Astrocyte (in vitro differentiated cells and primary cell): Measurements from ENCODE around the gene ADAMTS6. TPM values are rescaled to one million over a fixed set of nuclear protein-coding genes. Genes with fewer than 3 reads are reported as not detected.

Experiments
- DNase-seq: peaks from one replicate; pipeline ENCODE4 v3.0.0-alpha.2; 2010; ENCODE audit warnings: low read depth
- FAIRE-seq: peaks from 2 replicates; lab custom pipeline; 2011; peaks lifted over from hg19 to GRCh38; lab: Jason Lieb, UNC
- H2AFZ ChIP-seq: 2 replicates; pipeline ENCODE4 v1.6.0; 2012; ENCODE audit warnings: low read depth, low read length, inconsistent platforms
- H3K27ac ChIP-seq: 2 replicates; pipeline ENCODE4 v1.5.1; 2011; ENCODE audit warnings: low read depth, low read length, inconsistent platforms
- H3K27me3 ChIP-seq: 2 replicates; pipeline ENCODE4 v1.6.0; 2011; ENCODE audit warnings: low read length, inconsistent platforms; ENCODE audit not compliant: insufficient read depth
- H3K36me3 ChIP-seq: 2 replicates; pipeline ENCODE4 v1.5.1; 2011; ENCODE audit warnings: low read length, inconsistent platforms; ENCODE audit not compliant: insufficient read depth
- H3K4me1 ChIP-seq: 2 replicates; pipeline ENCODE4 v1.5.1; 2011; ENCODE audit warnings: low read length, inconsistent platforms; ENCODE audit not compliant: insufficient read depth
- H3K4me2 ChIP-seq: 2 replicates; pipeline ENCODE4 v1.6.0; 2012; ENCODE audit warnings: low read length, inconsistent platforms
- H3K4me3 ChIP-seq: 2 replicates; pipeline ENCODE4 v1.5.1; 2011; ENCODE audit warnings: low read depth, mild to moderate bottlenecking, low read length, inconsistent platforms; ENCODE audit not compliant: insufficient read depth
- H3K79me2 ChIP-seq: 2 replicates; pipeline ENCODE4 v1.6.0; 2012; ENCODE audit warnings: mild to moderate bottlenecking, low read length, inconsistent platforms; ENCODE audit not compliant: insufficient read depth
- H3K9ac ChIP-seq: 2 replicates; pipeline ENCODE4 v1.6.0; 2012; ENCODE audit warnings: mild to moderate bottlenecking, low read length, inconsistent platforms
- H3K9me3 ChIP-seq: 2 replicates; pipeline ENCODE4 v1.5.1; 2012; ENCODE audit warnings: low read depth, mild to moderate bottlenecking, low read length, inconsistent platforms; ENCODE audit not compliant: insufficient read depth
- H4K20me1 ChIP-seq: 2 replicates; pipeline ENCODE4 v1.6.0; 2012; ENCODE audit warnings: low read length, inconsistent platforms; ENCODE audit not compliant: insufficient read depth
- H3K27ac Mint-ChIP-seq: one replicate; pipeline ENCODE4 v1.8.0; 2021; ENCODE audit warnings: mild to moderate bottlenecking, mixed read lengths; ENCODE audit not compliant: unreplicated experiment
- H3K27me3 Mint-ChIP-seq: one replicate; pipeline ENCODE4 v1.8.0; 2021; ENCODE audit warnings: low read depth, mixed read lengths; ENCODE audit not compliant: unreplicated experiment
- H3K36me3 Mint-ChIP-seq: one replicate; pipeline ENCODE4 v1.8.0; 2021; ENCODE audit warnings: low read depth, mixed read lengths; ENCODE audit not compliant: unreplicated experiment
- H3K4me1 Mint-ChIP-seq: one replicate; pipeline ENCODE4 v1.8.0; 2021; ENCODE audit warnings: low read depth, mixed read lengths; ENCODE audit not compliant: unreplicated experiment
- H3K4me3 Mint-ChIP-seq: one replicate; pipeline ENCODE4 v1.8.0; 2021; ENCODE audit warnings: mild to moderate bottlenecking, moderate library complexity, mixed read lengths; ENCODE audit not compliant: unreplicated experiment
- H3K9me3 Mint-ChIP-seq: one replicate; pipeline ENCODE4 v1.8.0; 2021; ENCODE audit warnings: mild to moderate bottlenecking, mixed read lengths; ENCODE audit not compliant: unreplicated experiment
- EZH2 ChIP-seq: IDR thresholded peaks from 2 replicates; pipeline ENCODE4 v1.6.1; 2012; ENCODE audit warnings: mild to moderate bottlenecking, low read length, inconsistent platforms; ENCODE audit not compliant: insufficient read depth
- total RNA-seq: library from RNA; stranded (reverse); gene quantifications from 2 replicates; pipeline ENCODE4 v1.2.1, GENCODE V29; 2021
- TF ChIP-seq, protein P1 (sequence below): IDR thresholded peaks from 2 replicates; pipeline ENCODE4 v1.5.1; 2011; ENCODE audit warnings: low read depth, mild to moderate bottlenecking, inconsistent platforms, low read length, moderate library complexity; ENCODE audit not compliant: insufficient read depth

Gene ADAMTS6
- total RNA-seq, 1 donor from 2014 or later: 27.7 TPM

DNA sequence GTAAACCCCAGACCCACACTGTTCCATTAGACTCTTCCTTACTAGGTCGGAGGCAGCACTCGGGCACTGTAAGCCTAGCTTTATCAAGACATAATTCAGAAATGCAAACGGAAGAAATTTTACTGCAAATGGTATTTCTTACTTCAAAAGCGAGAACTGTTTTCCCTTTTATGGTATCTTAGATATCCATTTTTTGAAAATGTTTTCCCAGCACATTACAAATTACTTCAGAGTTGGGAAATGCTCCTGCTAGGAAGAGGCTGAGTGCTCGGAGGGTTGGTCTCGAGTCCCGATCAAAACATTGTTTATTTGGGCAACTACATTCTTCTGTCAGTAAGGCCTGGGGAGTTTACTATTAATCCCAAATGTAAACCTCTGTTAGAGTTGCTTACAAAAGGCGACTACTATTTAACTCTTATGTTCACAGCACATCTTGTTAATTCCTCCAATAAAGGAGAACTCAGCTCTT, 380.1 kb downstream of the ADAMTS6 start:
- H3K4me3 Mint-ChIP-seq: no peak overlapping the region
- peak overlapping the region; percentile 48 for H3K27ac ChIP-seq
- H3K4me3 ChIP-seq: no peak overlapping the region

GRCh38 chr5:65100911-65101631, 380.6 kb downstream of the ADAMTS6 start:
- no peak for TF ChIP-seq EZH2
- TF ChIP-seq, protein P1, sequence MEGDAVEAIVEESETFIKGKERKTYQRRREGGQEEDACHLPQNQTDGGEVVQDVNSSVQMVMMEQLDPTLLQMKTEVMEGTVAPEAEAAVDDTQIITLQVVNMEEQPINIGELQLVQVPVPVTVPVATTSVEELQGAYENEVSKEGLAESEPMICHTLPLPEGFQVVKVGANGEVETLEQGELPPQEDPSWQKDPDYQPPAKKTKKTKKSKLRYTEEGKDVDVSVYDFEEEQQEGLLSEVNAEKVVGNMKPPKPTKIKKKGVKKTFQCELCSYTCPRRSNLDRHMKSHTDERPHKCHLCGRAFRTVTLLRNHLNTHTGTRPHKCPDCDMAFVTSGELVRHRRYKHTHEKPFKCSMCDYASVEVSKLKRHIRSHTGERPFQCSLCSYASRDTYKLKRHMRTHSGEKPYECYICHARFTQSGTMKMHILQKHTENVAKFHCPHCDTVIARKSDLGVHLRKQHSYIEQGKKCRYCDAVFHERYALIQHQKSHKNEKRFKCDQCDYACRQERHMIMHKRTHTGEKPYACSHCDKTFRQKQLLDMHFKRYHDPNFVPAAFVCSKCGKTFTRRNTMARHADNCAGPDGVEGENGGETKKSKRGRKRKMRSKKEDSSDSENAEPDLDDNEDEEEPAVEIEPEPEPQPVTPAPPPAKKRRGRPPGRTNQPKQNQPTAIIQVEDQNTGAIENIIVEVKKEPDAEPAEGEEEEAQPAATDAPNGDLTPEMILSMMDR: peak; percentile 64
- Histone ChIP-seq H3K79me2 (no peaks in the 10 kb centered on the region), H3K4me3 (no peak overlapping the region), H3K4me2 (no peak overlapping the region), H3K27ac (peak overlapping the region; percentile 48), H2AFZ (peak overlapping the region; percentile 14), H3K27me3 (no peaks in the 10 kb centered on the region), H3K4me1 (peaks cover 13% of the 10 kb centered on the region), H3K9ac (peak overlapping the region; percentile 27), H3K36me3 (no peaks in the 10 kb centered on the region), H3K9me3 (no peaks in the 10 kb centered on the region), H4K20me1 (no peaks in the 10 kb centered on the region)
- H3K4me3 Mint-ChIP-seq: no peak overlapping the region
- H3K27me3 Mint-ChIP-seq: peaks cover 2% of the 10 kb centered on the region
- peak overlapping the region; percentile 37 for H3K27ac Mint-ChIP-seq
- peaks cover 13% of the 10 kb centered on the region for H3K4me1 Mint-ChIP-seq
- FAIRE-seq (peak; percentile 47), DNase-seq (peak; percentile 69)
- H3K9me3 Mint-ChIP-seq: peaks cover under 1% of the 10 kb centered on the region
- peaks cover 4% of the 10 kb centered on the region for H3K36me3 Mint-ChIP-seq

More for the DNA sequence above, 380.1 kb downstream of the ADAMTS6 start:
- no peaks in the 10 kb centered on the region for H3K9me3 ChIP-seq
- H3K79me2 ChIP-seq: no peaks in the 10 kb centered on the region
- no peaks in the 10 kb centered on the region for H4K20me1 ChIP-seq
- Mint-ChIP-seq H3K27ac (no peak overlapping the region), H3K27me3 (peaks cover 2% of the 10 kb centered on the region), H3K4me1 (peaks cover 13% of the 10 kb centered on the region), H3K36me3 (peaks cover 4% of the 10 kb centered on the region), H3K9me3 (peaks cover 1% of the 10 kb centered on the region)
- peak overlapping the region; percentile 27 for H3K9ac ChIP-seq
- DNase-seq (no peak), FAIRE-seq (no peak)
- H2AFZ ChIP-seq: peak overlapping the region; percentile 14
- H3K27me3 ChIP-seq: no peaks in the 10 kb centered on the region
- no peaks in the 10 kb centered on the region for H3K36me3 ChIP-seq
- TF ChIP-seq, protein P1: no peak
- no peak for TF ChIP-seq EZH2
- H3K4me1 ChIP-seq: peaks cover 13% of the 10 kb centered on the region
- no peak overlapping the region for H3K4me2 ChIP-seq

Other genes with a start within 250 kb of the ADAMTS6 start
- gene CENPK, start 81.2 kb upstream of the ADAMTS6 start, total RNA-seq: 5.6 and 7.0 TPM in 2 replicates
- gene PPWD1, start 81.4 kb upstream of the ADAMTS6 start, total RNA-seq: 20.4 and 21.4 TPM in 2 replicates
- gene TRIM23, start 142.4 kb upstream of the ADAMTS6 start, total RNA-seq: 14.6 and 16.8 TPM in 2 replicates
- gene SHLD3, start 143.1 kb upstream of the ADAMTS6 start, total RNA-seq: 2.4 and 2.7 TPM in 2 replicates
- 14.7 and 16.3 TPM in 2 replicates for gene TRAPPC13, start 143.1 kb upstream of the ADAMTS6 start, total RNA-seq
- gene SGTB, start 240.2 kb upstream of the ADAMTS6 start, total RNA-seq: 29.5 and 31.7 TPM in 2 replicates
- 59.3 and 65.2 TPM in 2 replicates for gene NLN, start 240.3 kb upstream of the ADAMTS6 start, total RNA-seq